ENCODE measurements around the gene OSBPL8. TPM values are rescaled to one million over a fixed set of nuclear protein-coding genes. Genes with fewer than 3 reads are reported as not detected.
A peak's percentile ranks its signal among the peaks of the same experiment; 100 is the strongest.

Gene OSBPL8
- total and polyA plus RNA-seq, 9 of the 15 experiments (the other 6 are each of a cell fraction or from before 2014, with no cell fraction given): 17.4 to 82.7 (median 42.8) TPM

GRCh38 chr12:76460807-76461206, 98.8 kb downstream of the OSBPL8 start:
- Histone ChIP-seq H3K9ac (ENCODE audit: insufficient read depth in 1 of 2, low read depth in 2 of 2, low read length in 2 of 2) (no peak overlapping the region), H3K27ac (ENCODE audit: extremely low read depth, low read depth, low read length) (no peak overlapping the region), H3K4me1 (replicated peaks in 1 of 2; ENCODE audit: control insufficient read depth in 2 of 2, insufficient read depth in 2 of 2, low read length in 2 of 2) (no peaks in the 10 kb centered on the region), H2AFZ (ENCODE audit: low read depth, low read length) (no peak overlapping the region), H3K9me1 (ENCODE audit: control insufficient read depth, insufficient read depth, low read length) (no peaks in the 10 kb centered on the region), H3K4me2 (ENCODE audit: insufficient read depth, low read length) (no peak overlapping the region), H3K27me3 (ENCODE audit: control insufficient read depth in 2 of 2, insufficient read depth in 2 of 2, low read length in 2 of 2) (no peaks in the 10 kb centered on the region), H3K79me2 (ENCODE audit: control insufficient read depth, insufficient read depth, low read length) (peaks cover 9% of the 10 kb centered on the region), H3K4me3 (no peak overlapping the region), H3K9me3 (replicated peaks; ENCODE audit: control insufficient read depth, insufficient read depth, low read depth, low read length) (no peaks in the 10 kb centered on the region), H4K20me1 (replicated peaks; ENCODE audit: control insufficient read depth, insufficient read depth, low read length) (no peaks in the 10 kb centered on the region; the same call in 1 of the 2 replicates), H3K36me3 (ENCODE audit: control insufficient read depth, insufficient read depth, low read length) (no peaks in the 10 kb centered on the region)
- in situ Hi-C loops (cut with MboI) (no loop called here), intact Hi-C loops (cut with micrococcal nuclease) (no loop called here)
- ATAC-seq: no peak
- peak; percentile 66 for FAIRE-seq
- TF ChIP-seq ELK1 (CRISPR knock-in tag; IDR thresholded peaks at IDR 0.05) (no peak), HDAC1 (IDR thresholded peaks at IDR 0.05) (no peak), ZNF79 (CRISPR knock-in tag; IDR thresholded peaks at IDR 0.05; ENCODE audit: low read depth) (no peak), NFE2L1 (tag; IDR thresholded peaks at IDR 0.05; ENCODE audit: borderline replicate concordance, low read depth) (no peak), ZNF41 (CRISPR knock-in tag; conservative IDR thresholded peaks at IDR 0.05) (no peak), HNRNPK (IDR thresholded peaks at IDR 0.05; ENCODE audit: low read depth, low read length, poor library complexity, severe bottlenecking) (no peak), MAFK (IDR thresholded peaks at IDR 0.05; ENCODE audit: low read length) (no peak), ZKSCAN1 (IDR thresholded peaks at IDR 0.05; ENCODE audit: low read depth, low read length) (no peak)
- TF ChIP-seq, protein P1, sequence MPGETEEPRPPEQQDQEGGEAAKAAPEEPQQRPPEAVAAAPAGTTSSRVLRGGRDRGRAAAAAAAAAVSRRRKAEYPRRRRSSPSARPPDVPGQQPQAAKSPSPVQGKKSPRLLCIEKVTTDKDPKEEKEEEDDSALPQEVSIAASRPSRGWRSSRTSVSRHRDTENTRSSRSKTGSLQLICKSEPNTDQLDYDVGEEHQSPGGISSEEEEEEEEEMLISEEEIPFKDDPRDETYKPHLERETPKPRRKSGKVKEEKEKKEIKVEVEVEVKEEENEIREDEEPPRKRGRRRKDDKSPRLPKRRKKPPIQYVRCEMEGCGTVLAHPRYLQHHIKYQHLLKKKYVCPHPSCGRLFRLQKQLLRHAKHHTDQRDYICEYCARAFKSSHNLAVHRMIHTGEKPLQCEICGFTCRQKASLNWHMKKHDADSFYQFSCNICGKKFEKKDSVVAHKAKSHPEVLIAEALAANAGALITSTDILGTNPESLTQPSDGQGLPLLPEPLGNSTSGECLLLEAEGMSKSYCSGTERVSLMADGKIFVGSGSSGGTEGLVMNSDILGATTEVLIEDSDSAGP (CRISPR knock-in tag; IDR thresholded peaks at IDR 0.05): no peak
- TF ChIP-seq, protein P2, sequence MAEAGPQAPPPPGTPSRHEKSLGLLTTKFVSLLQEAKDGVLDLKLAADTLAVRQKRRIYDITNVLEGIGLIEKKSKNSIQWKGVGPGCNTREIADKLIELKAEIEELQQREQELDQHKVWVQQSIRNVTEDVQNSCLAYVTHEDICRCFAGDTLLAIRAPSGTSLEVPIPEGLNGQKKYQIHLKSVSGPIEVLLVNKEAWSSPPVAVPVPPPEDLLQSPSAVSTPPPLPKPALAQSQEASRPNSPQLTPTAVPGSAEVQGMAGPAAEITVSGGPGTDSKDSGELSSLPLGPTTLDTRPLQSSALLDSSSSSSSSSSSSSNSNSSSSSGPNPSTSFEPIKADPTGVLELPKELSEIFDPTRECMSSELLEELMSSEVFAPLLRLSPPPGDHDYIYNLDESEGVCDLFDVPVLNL (CRISPR knock-in tag; IDR thresholded peaks at IDR 0.05; ENCODE audit: low read depth): no peak
- TF ChIP-seq, protein P3, sequence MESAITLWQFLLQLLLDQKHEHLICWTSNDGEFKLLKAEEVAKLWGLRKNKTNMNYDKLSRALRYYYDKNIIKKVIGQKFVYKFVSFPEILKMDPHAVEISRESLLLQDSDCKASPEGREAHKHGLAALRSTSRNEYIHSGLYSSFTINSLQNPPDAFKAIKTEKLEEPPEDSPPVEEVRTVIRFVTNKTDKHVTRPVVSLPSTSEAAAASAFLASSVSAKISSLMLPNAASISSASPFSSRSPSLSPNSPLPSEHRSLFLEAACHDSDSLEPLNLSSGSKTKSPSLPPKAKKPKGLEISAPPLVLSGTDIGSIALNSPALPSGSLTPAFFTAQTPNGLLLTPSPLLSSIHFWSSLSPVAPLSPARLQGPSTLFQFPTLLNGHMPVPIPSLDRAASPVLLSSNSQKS (CRISPR knock-in tag; IDR thresholded peaks at IDR 0.05): no peak
- ChIA-PET POLR2A (no interaction called here), CTCF (ENCODE audit: low intra/inter-chr PET ratio) (no interaction called here)
- no TSS peak for BruUV-seq (replicated peaks)
- DNase-seq (ENCODE audit: extremely low read depth in 1 of 4, low spot score in 3 of 4): no peak
